T-helper 1 cell treated with Interleukin-12 subunit alpha and Interleukin-12 subunit beta and Interleukin-4 antibody, amounts not matched to agents 30 μg/mL and 1 μg/mL, for 36 hours (primary cell): ENCODE measurements around the gene POFUT2.
"Not testable (repeated sequence)": the region's sequence is repeated elsewhere in the genome, so short reads cannot be mapped to it uniquely, and the experiment has no call there.

Source experiments
- H3K27ac Mint-ChIP-seq: one replicate; pipeline ENCODE4 v1.8.0; 2021; ENCODE audit warnings: mild to moderate bottlenecking, mixed read lengths
- H3K27me3 Mint-ChIP-seq: one replicate; pipeline ENCODE4 v1.8.0; 2021; ENCODE audit warnings: low read depth, mixed read lengths
- H3K36me3 Mint-ChIP-seq: one replicate; pipeline ENCODE4 v1.8.0; 2021; ENCODE audit warnings: low read depth, mixed read lengths
- H3K4me1 Mint-ChIP-seq: one replicate; pipeline ENCODE4 v1.8.0; 2021; ENCODE audit warnings: low read depth, mixed read lengths
- H3K4me3 Mint-ChIP-seq: one replicate; pipeline ENCODE4 v1.8.0; 2021; ENCODE audit warnings: mild to moderate bottlenecking, moderate library complexity, mixed read lengths
- H3K9me3 Mint-ChIP-seq: one replicate; pipeline ENCODE4 v1.8.0; 2021; ENCODE audit warnings: mixed read lengths

The POFUT2 gene

GRCh38 chr21:45319461-45320211 is 31.9 kb upstream of the POFUT2 start:
- Mint-ChIP-seq H3K27me3 (peaks cover 4% of the 10 kb centered on the region), H3K9me3 (no peaks in the 10 kb centered on the region), H3K4me3 (no peak overlapping the region), H3K4me1 (no peaks in the 10 kb centered on the region), H3K27ac (no peak overlapping the region), H3K36me3 (no peaks in the 10 kb centered on the region)

DNA sequence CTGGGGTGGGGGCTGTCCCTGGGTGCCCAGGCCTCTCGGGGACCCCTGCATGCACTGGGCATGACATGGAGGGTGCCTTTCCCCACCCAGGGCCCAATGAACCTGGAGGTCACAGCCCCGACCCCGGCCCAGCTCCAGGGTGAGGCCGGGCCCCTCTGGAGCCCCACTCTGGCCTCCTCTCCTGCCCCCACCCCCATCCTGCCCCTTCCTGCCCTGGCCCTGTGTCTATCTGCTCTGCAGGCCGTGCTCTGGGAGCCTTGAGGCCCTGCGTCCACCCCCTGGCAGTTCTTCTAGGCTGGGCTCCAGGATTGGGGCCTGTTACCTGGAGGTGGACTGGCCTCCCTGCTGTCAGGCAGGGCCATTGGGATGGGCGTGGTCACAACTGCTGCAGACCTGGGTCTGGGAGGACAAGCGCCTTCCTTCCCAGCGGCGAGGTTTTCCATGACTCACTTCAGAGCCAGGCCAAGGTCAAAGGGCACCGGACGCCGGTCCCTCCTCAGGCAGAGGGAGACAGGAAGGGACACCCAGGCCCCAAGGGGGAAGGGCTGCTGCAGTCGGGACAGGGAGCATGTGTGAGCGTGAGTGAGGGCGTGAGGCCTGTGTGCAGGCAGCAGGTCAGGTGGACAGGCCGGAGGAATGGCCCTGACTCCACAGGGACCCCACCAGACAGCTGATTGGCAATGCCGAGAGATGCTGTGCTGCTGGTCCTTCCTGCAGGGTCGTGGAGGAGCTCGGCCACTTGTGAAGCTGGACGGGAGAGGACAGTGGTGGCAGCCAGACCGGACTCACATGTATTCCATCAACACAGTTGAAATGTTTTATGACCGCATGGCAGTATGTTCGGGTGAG is 31.1 kb upstream of the POFUT2 start:
- no peaks in the 10 kb centered on the region for H3K36me3 Mint-ChIP-seq
- H3K4me3 Mint-ChIP-seq, result no peak overlapping the region
- peaks cover 13% of the 10 kb centered on the region for H3K27me3 Mint-ChIP-seq
- no peak overlapping the region for H3K27ac Mint-ChIP-seq
- H3K4me1 Mint-ChIP-seq, result no peaks in the 10 kb centered on the region
- H3K9me3 Mint-ChIP-seq, result no peaks in the 10 kb centered on the region

DNA sequence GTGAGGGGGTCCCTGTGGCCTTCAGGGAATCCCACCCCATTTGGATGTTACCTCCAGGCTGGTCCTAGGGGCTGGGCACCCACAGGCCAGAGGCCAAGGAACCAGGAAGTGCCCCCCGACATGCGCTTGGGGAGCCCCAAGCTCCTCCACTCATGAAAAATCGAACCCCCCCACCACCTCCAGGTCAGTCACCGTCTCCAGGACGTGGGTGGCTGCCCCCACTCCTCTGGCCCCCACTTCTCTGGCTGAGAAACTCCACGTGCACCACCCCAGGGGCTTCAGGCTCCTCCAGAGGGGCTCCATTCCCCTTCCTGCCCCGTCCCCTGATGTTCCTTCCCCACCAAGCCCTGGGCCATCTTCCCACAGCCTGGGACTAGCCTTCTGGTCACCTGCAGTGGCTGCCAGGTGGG is 30.5 kb upstream of the POFUT2 start:
- H3K27ac Mint-ChIP-seq, result no peak overlapping the region
- no peaks in the 10 kb centered on the region for H3K4me1 Mint-ChIP-seq
- H3K36me3 Mint-ChIP-seq, result no peaks in the 10 kb centered on the region
- peaks cover 18% of the 10 kb centered on the region for H3K27me3 Mint-ChIP-seq
- H3K9me3 Mint-ChIP-seq, result no peaks in the 10 kb centered on the region
- H3K4me3 Mint-ChIP-seq, result no peak overlapping the region

DNA sequence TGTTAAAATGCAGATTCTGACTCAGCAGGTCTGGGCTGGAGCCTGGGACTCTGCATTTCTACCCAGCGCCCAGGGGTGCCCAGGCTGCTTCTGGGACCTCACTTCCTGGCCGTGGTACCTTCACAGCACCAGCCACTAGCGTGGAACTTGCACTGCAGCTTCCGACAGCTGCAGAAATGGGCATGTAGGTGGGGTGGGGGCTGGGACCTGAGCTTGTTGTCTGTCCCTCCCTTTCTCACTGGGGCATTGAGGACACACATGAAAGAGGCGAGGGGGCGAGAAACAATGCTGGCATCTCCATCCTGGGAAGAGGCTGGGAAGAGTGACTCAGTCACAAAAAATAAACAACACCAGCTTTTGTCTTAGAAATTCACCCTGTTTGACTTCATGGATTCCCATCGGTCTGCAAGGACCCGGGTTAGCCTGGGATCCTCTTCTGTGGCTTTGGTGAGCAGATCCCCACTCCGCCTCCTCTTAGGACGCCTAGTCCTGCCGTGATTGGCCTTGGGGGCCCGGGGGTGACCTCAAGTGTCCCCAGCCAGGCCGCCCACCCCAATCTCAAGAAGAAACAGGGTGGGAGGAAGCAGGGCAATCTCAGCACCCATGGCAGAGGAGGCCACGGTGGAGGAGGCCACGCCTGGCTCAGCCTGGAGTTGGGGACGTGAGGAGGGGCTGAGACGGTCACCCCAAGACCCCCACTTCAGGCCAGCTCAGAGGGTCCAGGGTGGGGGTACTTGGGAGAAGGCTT is 29.9 kb upstream of the POFUT2 start:
- Mint-ChIP-seq H3K27me3 (peaks cover 18% of the 10 kb centered on the region), H3K4me1 (no peaks in the 10 kb centered on the region), H3K9me3 (no peaks in the 10 kb centered on the region), H3K4me3 (no peak overlapping the region), H3K27ac (no peak overlapping the region), H3K36me3 (no peaks in the 10 kb centered on the region)

DNA sequence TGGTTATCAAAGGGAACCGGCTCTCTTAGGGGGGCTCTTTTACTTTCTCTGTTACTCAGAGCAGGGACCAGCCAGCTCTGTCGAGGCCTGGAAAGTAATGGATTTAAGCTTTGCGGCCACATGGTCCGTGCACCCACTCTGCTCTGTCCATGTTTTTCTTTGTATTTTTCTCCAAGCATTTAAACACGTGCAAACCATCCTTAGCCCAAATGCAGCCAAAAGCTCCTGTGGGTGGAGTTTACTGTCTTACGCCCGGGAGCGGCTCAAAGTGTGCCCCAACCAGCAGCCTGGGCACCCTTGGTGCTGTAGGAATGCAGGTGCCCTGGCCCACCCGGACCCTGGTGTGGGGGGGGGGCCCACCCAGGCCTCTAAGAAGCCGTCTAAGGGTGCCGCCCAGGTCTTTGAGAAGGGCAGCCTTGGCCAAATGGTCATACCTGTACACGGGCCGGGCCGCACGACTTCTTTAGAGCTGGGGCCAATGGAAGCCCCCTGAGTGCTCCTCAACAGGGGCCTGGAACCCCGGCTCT is 29.2 kb upstream of the POFUT2 start:
- H3K36me3 Mint-ChIP-seq, result no peaks in the 10 kb centered on the region
- no peaks in the 10 kb centered on the region for H3K9me3 Mint-ChIP-seq
- no peaks in the 10 kb centered on the region for H3K4me1 Mint-ChIP-seq
- H3K27ac Mint-ChIP-seq, result no peak overlapping the region
- peaks cover 23% of the 10 kb centered on the region for H3K27me3 Mint-ChIP-seq
- no peak overlapping the region for H3K4me3 Mint-ChIP-seq

GRCh38 chr21:45315676-45316470 is 28.2 kb upstream of the POFUT2 start:
- H3K4me3 Mint-ChIP-seq, H3K9me3 Mint-ChIP-seq, H3K36me3 Mint-ChIP-seq, H3K4me1 Mint-ChIP-seq, H3K27ac Mint-ChIP-seq: not testable (repeated sequence)
- H3K27me3 Mint-ChIP-seq, result peaks cover 24% of the 10 kb centered on the region

DNA sequence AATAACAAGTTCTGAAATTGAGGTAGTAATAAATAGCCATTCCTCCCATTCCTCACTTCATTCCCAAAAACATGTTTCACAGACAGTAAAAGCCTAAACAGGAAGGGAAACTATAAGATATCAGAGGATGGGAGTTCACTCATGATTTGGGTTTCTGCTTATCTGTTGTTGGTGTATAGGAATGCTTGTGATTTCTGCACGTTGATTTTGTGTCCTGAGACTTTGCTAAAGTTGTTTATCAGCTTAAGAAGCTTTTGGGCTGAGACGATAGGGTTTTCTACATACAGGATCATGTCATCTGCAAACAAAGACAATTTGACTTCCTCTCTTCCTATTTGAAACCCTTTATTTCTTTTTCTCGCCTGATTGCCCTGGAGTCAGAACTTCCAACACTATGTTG is 26.0 kb upstream of the POFUT2 start:
- Mint-ChIP-seq H3K27ac (no peak overlapping the region), H3K4me1 (peaks cover 5% of the 10 kb centered on the region), H3K36me3 (no peaks in the 10 kb centered on the region), H3K27me3 (peaks cover 24% of the 10 kb centered on the region), H3K4me3 (no peak overlapping the region), H3K9me3 (no peaks in the 10 kb centered on the region)

GRCh38 chr21:45313015-45313414 is 25.3 kb upstream of the POFUT2 start:
- Mint-ChIP-seq H3K36me3 (no peaks in the 10 kb centered on the region), H3K27ac (no peak overlapping the region), H3K27me3 (peaks cover 24% of the 10 kb centered on the region), H3K4me1 (peaks cover 5% of the 10 kb centered on the region), H3K4me3 (no peak overlapping the region), H3K9me3 (no peaks in the 10 kb centered on the region)

DNA sequence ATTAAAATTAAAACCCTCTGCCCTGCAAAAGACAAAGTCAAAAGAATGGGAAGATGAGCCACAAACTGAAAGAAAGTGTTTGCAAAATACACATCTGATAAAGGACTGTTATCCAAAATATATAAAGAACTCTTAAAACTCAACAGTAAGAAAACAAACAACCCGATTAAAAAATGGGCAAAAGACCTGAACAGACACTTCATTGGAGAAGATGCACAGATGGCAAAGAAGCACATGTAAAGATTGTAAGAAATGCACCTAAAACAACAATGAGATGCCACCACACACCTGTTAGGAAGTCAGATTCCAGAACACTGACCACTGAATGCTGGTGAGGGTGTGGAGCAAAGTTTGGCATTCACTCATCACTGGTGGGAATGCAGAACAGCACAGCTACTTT is 24.6 kb upstream of the POFUT2 start:
- Mint-ChIP-seq H3K4me1 (peaks cover 5% of the 10 kb centered on the region), H3K27me3 (peaks cover 24% of the 10 kb centered on the region), H3K27ac (no peak overlapping the region), H3K36me3 (no peaks in the 10 kb centered on the region), H3K4me3 (no peak overlapping the region), H3K9me3 (no peaks in the 10 kb centered on the region)

GRCh38 chr21:45310459-45310858 is 22.8 kb upstream of the POFUT2 start:
- no peak overlapping the region for H3K27ac Mint-ChIP-seq
- H3K27me3 Mint-ChIP-seq, result peaks cover 24% of the 10 kb centered on the region
- no peaks in the 10 kb centered on the region for H3K36me3 Mint-ChIP-seq
- H3K4me3 Mint-ChIP-seq, result no peak overlapping the region
- peaks cover 5% of the 10 kb centered on the region for H3K4me1 Mint-ChIP-seq
- H3K9me3 Mint-ChIP-seq, result no peaks in the 10 kb centered on the region

DNA sequence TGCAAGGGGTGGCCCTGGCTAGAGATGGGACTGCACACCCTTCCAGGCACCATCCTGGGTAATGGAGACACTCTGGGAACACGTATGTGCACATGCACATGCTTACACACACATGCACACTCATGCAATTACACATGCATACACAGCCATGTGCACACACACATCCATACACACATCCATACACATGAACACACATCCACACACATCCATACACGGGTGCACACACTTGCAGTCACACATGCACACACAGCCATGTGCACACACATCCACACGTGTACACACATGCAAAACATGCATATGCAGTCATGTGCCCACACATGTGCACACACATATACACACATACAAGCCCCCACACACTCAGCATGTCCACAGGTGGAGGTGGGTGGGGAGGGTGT is 22.3 kb upstream of the POFUT2 start:
- Mint-ChIP-seq H3K9me3 (no peaks in the 10 kb centered on the region), H3K36me3 (no peaks in the 10 kb centered on the region), H3K4me1 (peaks cover 5% of the 10 kb centered on the region), H3K27me3 (peaks cover 23% of the 10 kb centered on the region), H3K27ac (no peak overlapping the region), H3K4me3 (no peak overlapping the region)

DNA sequence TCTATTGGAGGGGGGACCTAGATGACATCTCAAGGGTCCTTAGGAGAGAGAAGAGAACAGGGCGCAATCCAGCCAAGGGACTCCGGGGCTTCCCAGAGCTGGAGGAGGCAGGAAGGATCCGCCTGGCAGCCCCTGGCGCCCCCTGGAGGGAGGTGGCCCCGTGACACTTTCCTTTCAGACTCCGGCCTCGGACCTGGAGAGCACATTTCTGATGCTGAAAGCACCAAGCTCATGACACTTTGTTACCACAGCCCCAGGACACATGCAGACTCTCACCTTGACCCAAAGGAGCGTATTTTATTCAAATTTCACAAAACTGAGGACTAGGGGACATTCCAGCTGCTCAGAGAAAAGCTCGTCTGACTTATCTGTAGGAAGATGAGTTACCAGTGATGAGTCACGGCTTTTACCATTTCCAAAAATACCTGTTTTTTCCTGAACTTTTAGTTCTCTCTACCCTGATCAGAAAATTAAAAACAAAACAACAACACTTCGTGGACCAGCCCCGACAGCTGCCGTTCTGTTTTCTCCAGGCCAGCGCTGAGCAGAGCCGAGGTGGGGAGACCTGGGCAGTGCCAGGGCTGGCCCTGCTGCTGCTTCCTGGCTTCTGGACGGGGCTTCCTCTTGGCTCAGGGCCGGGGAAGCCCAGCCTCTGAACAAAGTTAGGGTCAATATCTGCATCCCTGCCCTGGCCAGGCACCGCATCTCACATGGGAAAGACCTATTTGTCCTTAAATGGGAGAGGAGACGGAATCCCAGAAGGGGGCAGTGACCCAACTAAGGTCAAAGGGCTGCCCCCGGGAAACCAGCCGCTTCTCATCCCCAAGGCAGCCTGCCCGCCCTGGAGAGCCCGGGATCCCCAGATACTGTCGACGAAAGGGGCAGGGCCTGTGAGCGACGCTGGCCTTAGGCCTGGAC is 21.6 kb upstream of the POFUT2 start:
- Mint-ChIP-seq H3K4me1 (peaks cover 5% of the 10 kb centered on the region), H3K27ac (no peak overlapping the region), H3K36me3 (no peaks in the 10 kb centered on the region), H3K27me3 (peaks cover 16% of the 10 kb centered on the region), H3K9me3 (no peaks in the 10 kb centered on the region), H3K4me3 (no peak overlapping the region)
